HepG2 (cell line): ENCODE measurements around the gene TESPA1.

ENCODE experiments used
- TF ChIP-seq, protein P1 (sequence below): sonication (generic); formaldehyde crosslinking; IDR thresholded peaks from 2 replicates; pipeline ENCODE4 v1.4.0; 2020; ENCODE audit warnings: missing genetic modification reagents
- TF ChIP-seq, protein P2 (sequence below): sonication (generic); formaldehyde crosslinking; IDR thresholded peaks from 2 replicates; pipeline ENCODE4 v1.4.0; 2020; ENCODE audit warnings: low read depth, missing genetic modification reagents

DNA sequence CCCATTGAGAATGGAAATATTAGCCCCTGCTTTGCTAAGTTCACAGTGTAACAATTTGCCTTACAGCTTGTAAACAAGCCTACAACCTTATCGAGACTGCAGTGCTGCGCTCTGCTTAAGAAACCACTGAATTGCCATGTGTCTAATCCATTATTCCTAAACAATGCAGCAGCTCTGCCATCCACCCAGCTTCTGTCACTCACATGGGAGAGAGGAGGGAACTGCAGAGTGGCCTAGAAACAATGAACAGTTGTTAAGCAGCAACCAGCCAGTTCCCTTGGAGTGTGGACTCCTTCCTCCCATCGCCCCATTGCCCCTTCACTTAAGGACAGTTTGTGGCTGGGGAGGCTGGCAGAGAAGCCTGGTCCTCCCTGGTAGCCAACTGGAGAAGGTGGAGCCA is 42.9 kb downstream of the TESPA1 start:
- TF ChIP-seq, protein P1, sequence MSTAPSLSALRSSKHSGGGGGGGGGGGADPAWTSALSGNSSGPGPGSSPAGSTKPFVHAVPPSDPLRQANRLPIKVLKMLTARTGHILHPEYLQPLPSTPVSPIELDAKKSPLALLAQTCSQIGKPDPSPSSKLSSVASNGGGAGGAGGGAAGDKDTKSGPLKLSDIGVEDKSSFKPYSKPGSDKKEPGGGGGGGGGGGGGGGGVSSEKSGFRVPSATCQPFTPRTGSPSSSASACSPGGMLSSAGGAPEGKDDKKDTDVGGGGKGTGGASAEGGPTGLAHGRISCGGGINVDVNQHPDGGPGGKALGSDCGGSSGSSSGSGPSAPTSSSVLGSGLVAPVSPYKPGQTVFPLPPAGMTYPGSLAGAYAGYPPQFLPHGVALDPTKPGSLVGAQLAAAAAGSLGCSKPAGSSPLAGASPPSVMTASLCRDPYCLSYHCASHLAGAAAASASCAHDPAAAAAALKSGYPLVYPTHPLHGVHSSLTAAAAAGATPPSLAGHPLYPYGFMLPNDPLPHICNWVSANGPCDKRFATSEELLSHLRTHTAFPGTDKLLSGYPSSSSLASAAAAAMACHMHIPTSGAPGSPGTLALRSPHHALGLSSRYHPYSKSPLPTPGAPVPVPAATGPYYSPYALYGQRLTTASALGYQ (CRISPR knock-in tag), result no peak
- TF ChIP-seq, protein P2, sequence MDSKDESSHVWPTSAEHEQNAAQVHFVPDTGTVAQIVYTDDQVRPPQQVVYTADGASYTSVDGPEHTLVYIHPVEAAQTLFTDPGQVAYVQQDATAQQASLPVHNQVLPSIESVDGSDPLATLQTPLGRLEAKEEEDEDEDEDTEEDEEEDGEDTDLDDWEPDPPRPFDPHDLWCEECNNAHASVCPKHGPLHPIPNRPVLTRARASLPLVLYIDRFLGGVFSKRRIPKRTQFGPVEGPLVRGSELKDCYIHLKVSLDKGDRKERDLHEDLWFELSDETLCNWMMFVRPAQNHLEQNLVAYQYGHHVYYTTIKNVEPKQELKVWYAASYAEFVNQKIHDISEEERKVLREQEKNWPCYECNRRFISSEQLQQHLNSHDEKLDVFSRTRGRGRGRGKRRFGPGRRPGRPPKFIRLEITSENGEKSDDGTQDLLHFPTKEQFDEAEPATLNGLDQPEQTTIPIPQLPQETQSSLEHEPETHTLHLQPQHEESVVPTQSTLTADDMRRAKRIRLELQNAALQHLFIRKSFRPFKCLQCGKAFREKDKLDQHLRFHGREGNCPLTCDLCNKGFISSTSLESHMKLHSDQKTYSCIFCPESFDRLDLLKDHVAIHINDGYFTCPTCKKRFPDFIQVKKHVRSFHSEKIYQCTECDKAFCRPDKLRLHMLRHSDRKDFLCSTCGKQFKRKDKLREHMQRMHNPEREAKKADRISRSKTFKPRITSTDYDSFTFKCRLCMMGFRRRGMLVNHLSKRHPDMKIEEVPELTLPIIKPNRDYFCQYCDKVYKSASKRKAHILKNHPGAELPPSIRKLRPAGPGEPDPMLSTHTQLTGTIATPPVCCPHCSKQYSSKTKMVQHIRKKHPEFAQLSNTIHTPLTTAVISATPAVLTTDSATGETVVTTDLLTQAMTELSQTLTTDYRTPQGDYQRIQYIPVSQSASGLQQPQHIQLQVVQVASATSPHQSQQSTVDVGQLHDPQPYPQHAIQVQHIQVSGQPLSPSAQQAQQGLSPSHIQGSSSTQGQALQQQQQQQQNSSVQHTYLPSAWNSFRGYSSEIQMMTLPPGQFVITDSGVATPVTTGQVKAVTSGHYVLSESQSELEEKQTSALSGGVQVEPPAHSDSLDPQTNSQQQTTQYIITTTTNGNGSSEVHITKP, result no peak
